AG04450 (cell line): Measurements from ENCODE around the gene ICAM4. TPM values are rescaled to one million over a fixed set of nuclear protein-coding genes. Genes with fewer than 3 reads are reported as not detected.

Experiments used
- CTCF ChIA-PET: fragments of 300-600, 350-600 bp; formaldehyde crosslinking; extraction: SDS; loops from one replicate; lab custom pipeline; 2022; ENCODE audit warnings: antibody characterized with exemption, inconsistent platforms; lab: Charles Lee
- POLR2A ChIA-PET: fragments of 350-600 bp; formaldehyde crosslinking; extraction: SDS; loops from one replicate; lab custom pipeline; 2021; ENCODE audit warnings: antibody characterized with exemption, inconsistent platforms; lab: Yijun Ruan, JAX
- DNase-seq: peaks from one replicate; pipeline ENCODE4 v3.0.0-alpha.2; 2011; ENCODE audit warnings: low read depth, low spot score
- H3K27ac ChIP-seq: one replicate; pipeline ENCODE4 v1.5.1; 2012; ENCODE audit warnings: low read depth, low read length, control low read depth
- H3K27me3 ChIP-seq: one replicate; pipeline ENCODE4 v1.6.0; 2012; ENCODE audit warnings: low read length; ENCODE audit not compliant: control insufficient read depth, insufficient read depth
- H3K4me3 ChIP-seq: 2 replicates; pipeline ENCODE4 v1.5.1; 2011; ENCODE audit warnings: mild to moderate bottlenecking, low read depth, low read length, control low read depth
- H3K9me3 ChIP-seq: 2 replicates; pipeline ENCODE4 v1.5.1; 2012; ENCODE audit warnings: low read length; ENCODE audit not compliant: control insufficient read depth, insufficient read depth
- polyA plus RNA-seq: library from polyadenylated mRNA; depleted of rRNA; stranded (reverse); fragments of >200 nt; gene quantifications from 2 replicates; pipeline ENCODE4 v1.2.3, GENCODE V29; 2011
- TF ChIP-seq, protein P1 (sequence below): IDR thresholded peaks from 2 replicates; pipeline ENCODE4 v1.5.1; 2011; ENCODE audit warnings: low read depth, low read length, control low read depth, inconsistent platforms

The ICAM4 gene
- polyA plus RNA-seq, 1 experiment, result 2.5 TPM

DNA sequence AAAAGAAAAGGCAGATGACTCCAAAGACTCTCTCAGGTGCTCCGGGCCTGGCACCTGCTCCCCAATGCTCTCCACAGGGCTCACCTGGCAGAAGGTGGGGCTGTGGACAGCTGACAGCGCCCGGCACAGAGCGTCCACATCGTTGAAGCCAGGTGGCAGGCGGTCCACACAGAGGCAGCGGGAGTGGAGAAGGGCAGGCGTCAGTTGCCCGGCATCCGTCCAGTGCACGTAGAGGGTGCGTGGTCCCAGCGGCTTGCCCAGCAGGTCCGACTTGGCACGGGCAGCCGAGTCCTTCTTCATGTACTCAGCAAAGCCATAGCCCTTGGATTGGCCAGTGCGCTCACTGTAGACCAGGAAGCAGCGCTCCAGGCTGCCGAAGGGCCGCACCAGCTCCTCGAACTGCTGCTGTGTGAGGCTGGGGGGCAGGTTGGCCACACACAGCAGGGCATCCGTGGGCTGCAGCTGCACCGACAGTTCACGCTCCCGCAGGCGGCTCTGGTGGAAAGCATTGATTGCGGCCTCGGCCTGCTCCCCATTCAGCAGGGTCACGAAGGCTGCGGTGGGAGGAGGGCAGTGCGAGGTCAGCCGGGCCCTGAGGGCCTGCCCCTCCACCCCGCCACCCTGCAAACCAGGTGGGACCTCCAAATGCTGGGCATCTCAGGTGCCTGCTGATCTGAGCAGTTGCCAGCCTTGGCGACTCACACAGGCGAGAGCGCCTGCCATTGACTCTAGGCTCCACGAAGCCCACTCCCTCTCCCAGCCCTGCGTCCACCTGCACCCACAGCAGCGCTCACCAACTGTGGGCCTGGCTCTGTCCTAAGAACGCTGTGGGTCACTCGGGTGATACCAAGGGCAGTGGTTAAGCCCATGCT lies 42.0 kb downstream of the ICAM4 start:
- no peak overlapping the region for H3K27ac ChIP-seq
- no peaks in the 10 kb centered on the region for H3K27me3 ChIP-seq
- H3K9me3 ChIP-seq, result no peaks in the 10 kb centered on the region; the same call in 1 of the 2 replicates
- no peak for DNase-seq
- H3K4me3 ChIP-seq, result no peak overlapping the region
- ChIA-PET CTCF (no interaction called here), POLR2A (no interaction called here)
- TF ChIP-seq, protein P1, sequence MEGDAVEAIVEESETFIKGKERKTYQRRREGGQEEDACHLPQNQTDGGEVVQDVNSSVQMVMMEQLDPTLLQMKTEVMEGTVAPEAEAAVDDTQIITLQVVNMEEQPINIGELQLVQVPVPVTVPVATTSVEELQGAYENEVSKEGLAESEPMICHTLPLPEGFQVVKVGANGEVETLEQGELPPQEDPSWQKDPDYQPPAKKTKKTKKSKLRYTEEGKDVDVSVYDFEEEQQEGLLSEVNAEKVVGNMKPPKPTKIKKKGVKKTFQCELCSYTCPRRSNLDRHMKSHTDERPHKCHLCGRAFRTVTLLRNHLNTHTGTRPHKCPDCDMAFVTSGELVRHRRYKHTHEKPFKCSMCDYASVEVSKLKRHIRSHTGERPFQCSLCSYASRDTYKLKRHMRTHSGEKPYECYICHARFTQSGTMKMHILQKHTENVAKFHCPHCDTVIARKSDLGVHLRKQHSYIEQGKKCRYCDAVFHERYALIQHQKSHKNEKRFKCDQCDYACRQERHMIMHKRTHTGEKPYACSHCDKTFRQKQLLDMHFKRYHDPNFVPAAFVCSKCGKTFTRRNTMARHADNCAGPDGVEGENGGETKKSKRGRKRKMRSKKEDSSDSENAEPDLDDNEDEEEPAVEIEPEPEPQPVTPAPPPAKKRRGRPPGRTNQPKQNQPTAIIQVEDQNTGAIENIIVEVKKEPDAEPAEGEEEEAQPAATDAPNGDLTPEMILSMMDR, result no peak

DNA sequence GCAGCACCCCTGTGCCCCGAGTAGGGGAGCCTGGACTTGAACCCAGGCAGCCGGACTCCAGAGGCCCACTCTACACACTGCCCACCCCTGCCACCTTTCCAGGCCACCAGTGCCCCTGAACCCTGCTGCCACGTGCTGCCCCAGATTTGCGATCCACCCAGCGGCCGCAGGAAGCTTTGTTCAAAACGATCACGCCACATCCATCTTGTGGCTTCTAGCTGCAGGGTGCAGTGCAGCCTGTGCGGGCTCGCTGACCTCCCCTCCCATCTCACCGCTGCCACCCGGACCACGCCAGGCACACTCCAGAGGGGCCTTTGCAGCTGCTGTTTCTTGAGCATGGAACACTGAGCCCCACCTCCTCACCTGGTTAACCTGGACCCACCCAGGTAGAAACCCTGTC lies 42.8 kb downstream of the ICAM4 start:
- Histone ChIP-seq H3K9me3 (no peaks in the 10 kb centered on the region; the same call in 1 of the 2 replicates), H3K4me3 (no peak overlapping the region), H3K27me3 (no peaks in the 10 kb centered on the region), H3K27ac (no peak overlapping the region)
- TF ChIP-seq, protein P1, result no peak
- DNase-seq, result no peak
- ChIA-PET CTCF (interaction anchor here (0.9 kb wide), 1 partner anchor 20 kb away, joined by 4 read pairs; the partner anchor contains the start of gene ZGLP1), POLR2A (interaction anchor here (0.9 kb wide), 1 partner anchor 13 kb away, joined by 3 read pairs; no protein-coding TSS in a partner anchor)

DNA sequence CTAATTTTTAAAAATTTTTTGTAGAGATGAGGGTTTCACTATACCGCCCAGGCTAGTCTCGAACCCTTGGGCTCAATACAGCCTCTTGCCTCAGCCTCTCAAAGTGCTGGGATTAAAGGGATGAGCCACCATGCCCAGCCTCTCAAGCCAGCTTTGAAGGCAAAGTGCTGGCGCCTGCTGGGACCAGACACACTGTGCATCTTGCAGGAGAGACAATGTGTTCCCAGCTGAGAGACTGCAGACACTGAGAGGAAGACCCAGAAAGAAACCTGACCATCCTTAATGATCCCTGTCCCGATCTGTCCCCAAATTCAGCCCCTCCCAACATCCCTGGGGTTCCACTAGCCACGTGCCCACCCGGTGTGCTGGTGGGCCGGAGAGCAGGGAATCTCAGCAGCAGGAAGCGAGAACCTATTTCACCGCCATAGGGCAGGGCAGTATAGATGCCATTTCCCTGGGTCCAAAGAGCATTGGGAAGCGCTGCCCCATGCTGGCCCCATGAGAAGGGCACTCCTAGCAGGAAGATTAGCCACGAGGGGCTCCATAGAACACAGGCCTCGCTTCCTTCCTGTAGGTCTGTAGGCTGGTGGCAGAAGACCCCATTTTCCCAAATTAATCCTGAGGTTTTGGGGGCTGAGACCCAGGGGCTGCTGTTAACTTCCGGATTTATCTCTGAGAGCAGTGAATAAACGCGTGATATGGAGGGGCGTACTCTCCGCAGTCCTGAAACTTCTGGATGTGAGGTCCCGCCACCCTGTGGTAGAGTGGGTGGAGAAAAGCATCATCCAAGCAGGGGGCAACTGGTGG lies 45.6 kb downstream of the ICAM4 start:
- DNase-seq, result no peak
- Histone ChIP-seq H3K27ac (no peak overlapping the region), H3K4me3 (peak overlapping the region; percentile 89), H3K9me3 (no peaks in the 10 kb centered on the region; the same call in 1 of the 2 replicates), H3K27me3 (no peaks in the 10 kb centered on the region)
- ChIA-PET POLR2A (interaction anchor here (1.7 to 3.5 kb wide), 2 partner anchors 15 to 42 kb away, joined by 9 to 25 read pairs; partner anchors contain the start of gene ICAM5), CTCF (interaction anchor here (0.9 to 1.0 kb wide), 2 partner anchors 61 to 63 kb away, joined by 3 to 7 read pairs; partner anchors contain the start of gene ICAM1)
- TF ChIP-seq, protein P1, result 0 out of 2 replicates have a peak, but pooled peaks have one; percentile 10

DNA sequence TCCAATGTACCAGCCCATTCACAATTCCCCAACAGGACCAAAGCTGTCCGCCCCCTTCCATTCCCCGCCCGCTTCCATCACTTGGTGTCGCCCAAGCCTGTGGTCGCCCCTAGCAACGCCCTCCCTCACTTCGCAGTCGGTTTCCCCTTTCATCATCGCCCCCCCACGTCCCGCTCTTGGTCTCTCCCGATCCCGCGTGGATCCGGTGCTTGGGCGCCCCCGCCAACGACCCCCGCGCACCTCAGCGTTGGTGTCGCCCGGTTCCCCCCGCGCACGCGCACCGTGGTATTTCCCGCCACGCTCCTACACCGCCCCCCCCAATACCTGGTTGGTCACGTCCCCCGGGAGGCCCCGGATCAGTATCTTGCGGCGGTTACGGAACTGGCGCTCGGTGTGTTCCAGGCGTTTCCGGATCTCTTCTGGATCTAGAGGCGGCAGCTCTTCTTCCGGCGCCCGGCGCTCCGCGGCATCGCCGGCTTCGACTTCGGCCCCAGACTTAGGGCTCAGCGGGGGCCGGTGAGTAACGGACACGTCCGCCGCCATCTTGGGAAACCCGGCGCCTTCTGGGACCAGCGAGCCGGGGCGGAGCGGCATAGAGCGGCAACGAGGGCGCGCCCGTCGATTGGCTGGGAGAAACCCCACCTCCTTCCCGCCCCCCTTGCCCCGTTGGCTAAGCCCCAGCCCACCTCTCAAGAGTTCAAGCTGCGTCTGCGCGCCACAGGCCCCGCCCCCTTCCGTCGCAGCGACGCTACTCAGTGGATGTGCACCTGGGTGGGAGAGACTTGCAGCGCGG lies 46.4 kb downstream of the ICAM4 start, which contains the start of gene RAVER1:
Gene RAVER1 (minus strand): TSS at position 565 of the 793 bp plus-strand sequence. CDS start 22 bp downstream, at position 543.
- peak within 1 kb of the TSS; percentile 96 for H3K27ac ChIP-seq
- H3K27me3 ChIP-seq, result no peaks in the 10 kb centered on the region
- DNase-seq, result peak; percentile 94
- ChIA-PET POLR2A (interaction anchor here (0.6 to 3.5 kb wide), 24 partner anchors 8 to 1188 kb away, joined by 3 to 25 read pairs (median 4); partner anchors contain the start of genes ICAM1, ICAM4, ICAM5 and TYK2), CTCF (interaction anchor here (0.6 to 1.9 kb wide), 5 partner anchors 54 to 402 kb away, joined by 3 to 7 read pairs (median 6); partner anchors contain the start of gene ICAM1)
- peak within 1 kb of the TSS; percentile 89 for H3K4me3 ChIP-seq
- TF ChIP-seq, protein P1, result no peak; the same call in 1 of the 2 replicates
- H3K9me3 ChIP-seq, result no peaks in the 10 kb centered on the region; the same call in 1 of the 2 replicates
